Tibial nerve (tissue), 3 donors: ENCODE measurements around the gene FAM217A.
"Not testable (repeated sequence)": the region's sequence is repeated elsewhere in the genome, so short reads cannot be mapped to it uniquely, and the experiment has no call there.

ENCODE experiments used
- CTCF ChIP-seq, 5 experiments: fragments of 200-600 bp in 3 of 5; fragments of 450-650 bp in 2 of 5; sonication (generic) in 3 of 5; IDR thresholded peaks; one replicate each; pipeline ENCODE4 v1.5.1; 2016 to 2019; ENCODE audit warnings: antibody characterized with exemption in 5 of 5, mild to moderate bottlenecking in 3 of 5, moderate library complexity in 2 of 5
- POLR2A ChIP-seq, 2 donors: fragments of 450-650 bp; IDR thresholded peaks; one replicate each; pipeline ENCODE4 v1.6.1; 2017; ENCODE audit warnings: antibody characterized with exemption in 2 of 2, mild to moderate bottlenecking in 2 of 2, moderate library complexity in 2 of 2

GRCh38 chr6:4109363-4109815 is 30.5 kb upstream of the FAM217A start:
- TF ChIP-seq CTCF, POLR2A (IDR thresholded peaks at IDR 0.05): not testable (repeated sequence)
